NCI-H1417 (cell line): ENCODE measurements around the gene CDC42SE1.
"Not testable (repeated sequence)": the region's sequence is repeated elsewhere in the genome, so short reads cannot be mapped to it uniquely, and the experiment has no call there.

Source experiments
- DNase-seq, 3 experiments: peaks; one replicate each; lab custom pipeline; 2025; lab: John Stamatoyannopoulos, UW

The CDC42SE1 gene, protein sequence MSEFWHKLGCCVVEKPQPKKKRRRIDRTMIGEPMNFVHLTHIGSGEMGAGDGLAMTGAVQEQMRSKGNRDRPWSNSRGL

DNA sequence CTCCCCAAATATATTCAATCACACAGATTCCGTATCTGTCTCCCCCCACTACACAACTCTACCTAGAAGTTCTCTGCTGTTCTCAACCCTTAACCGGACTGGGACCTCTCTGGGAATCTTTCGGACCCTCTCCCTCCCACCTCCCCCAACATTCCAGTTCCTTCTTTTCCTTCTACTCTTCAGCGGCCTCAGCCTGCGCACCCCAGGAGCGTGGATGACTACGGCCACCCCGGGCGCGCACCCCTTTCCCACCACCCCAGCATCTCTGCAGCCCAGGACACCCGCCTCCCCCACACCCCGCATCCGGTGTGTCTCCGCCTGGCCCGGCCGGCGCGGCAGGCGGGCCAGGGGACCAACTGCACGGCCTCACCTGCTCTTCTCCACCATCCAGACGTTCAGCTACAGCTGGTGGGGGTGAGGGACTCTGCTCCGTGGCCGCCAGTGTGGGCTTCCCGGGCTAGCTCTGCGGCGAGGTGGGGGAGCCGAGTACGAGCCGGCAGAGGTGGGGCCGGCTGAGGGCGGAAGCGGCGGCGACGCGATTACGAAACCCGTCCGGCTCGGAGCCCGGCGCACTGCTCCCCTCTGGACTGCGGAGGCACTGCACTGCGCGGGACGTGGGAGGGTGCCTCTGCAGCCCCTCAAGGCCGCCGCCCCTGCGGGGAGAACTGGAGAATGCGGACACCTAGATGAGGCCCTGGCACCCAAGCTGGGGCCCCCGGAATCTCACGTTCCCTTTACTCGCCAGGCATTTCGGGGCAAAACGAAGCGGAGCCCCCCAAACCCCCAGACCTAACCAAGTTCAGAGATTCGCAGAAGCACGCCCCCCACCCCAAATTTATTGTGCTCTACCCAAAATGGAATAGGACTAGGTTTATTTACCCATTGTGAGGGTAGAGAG lies at the start of gene CDC42SE1:
TSS of gene CDC42SE1 (minus strand) at position 514 of the 898 bp plus-strand sequence. CDS start 3,892 bp downstream, outside the sequence.
- DNase-seq, result peak; percentile 74 to 96 (median 83)

- no peak for DNase-seq
Observed at GRCh38 chr1:151108331-151108730, 48.9 kb upstream of the CDC42SE1 start.

DNA sequence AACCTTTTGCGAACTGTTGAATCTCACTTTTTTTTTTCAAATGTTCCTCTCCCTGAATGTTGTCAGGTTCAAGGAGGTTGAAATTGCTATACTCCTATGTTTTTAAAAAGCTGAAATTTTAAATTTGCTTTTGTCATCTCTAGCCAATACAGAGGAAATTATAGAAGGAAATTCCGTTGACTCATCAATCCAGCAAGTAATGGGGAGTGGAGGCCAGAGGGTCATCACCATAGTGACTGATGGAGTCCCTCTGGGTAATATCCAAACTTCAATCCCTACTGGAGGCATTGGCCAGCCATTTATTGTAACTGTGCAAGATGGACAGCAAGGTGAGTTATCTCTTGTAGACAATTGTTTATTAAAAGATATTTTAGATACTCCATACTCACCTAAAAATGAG lies 47.5 kb upstream of the CDC42SE1 start:
- DNase-seq, result peak in 1 of 3 experiments; percentile 7

- no peak for DNase-seq
Observed at GRCh38 chr1:151104630-151105029, 45.2 kb upstream of the CDC42SE1 start.

GRCh38 chr1:151098126-151098525 lies 38.7 kb upstream of the CDC42SE1 start:
- DNase-seq, result no peak

DNA sequence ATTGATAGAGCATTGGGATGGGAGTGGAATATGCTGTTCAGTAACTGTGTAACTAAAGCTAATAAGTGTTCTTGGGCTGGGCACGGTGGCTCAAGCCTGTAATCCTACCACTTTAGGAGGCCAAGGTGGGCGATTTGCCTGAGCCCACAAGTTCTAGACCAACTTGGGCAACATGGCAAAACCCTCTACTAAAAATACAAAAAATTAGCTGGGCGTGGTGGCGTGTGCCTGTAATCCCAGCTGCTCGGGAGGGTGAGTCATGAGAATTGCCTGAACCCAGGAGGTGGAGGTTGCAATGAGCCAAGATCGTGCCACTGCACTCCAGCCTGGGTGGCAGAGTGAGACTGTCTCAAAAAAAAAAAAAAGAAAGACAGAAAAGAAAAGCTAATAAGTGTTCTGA lies 38.0 kb upstream of the CDC42SE1 start:
- not testable (repeated sequence) for DNase-seq

GRCh38 chr1:151085953-151086559 lies 26.6 kb upstream of the CDC42SE1 start:
- DNase-seq, result no peak

GRCh38 chr1:151072224-151072623 lies 12.8 kb upstream of the CDC42SE1 start:
- DNase-seq, result no peak

DNA sequence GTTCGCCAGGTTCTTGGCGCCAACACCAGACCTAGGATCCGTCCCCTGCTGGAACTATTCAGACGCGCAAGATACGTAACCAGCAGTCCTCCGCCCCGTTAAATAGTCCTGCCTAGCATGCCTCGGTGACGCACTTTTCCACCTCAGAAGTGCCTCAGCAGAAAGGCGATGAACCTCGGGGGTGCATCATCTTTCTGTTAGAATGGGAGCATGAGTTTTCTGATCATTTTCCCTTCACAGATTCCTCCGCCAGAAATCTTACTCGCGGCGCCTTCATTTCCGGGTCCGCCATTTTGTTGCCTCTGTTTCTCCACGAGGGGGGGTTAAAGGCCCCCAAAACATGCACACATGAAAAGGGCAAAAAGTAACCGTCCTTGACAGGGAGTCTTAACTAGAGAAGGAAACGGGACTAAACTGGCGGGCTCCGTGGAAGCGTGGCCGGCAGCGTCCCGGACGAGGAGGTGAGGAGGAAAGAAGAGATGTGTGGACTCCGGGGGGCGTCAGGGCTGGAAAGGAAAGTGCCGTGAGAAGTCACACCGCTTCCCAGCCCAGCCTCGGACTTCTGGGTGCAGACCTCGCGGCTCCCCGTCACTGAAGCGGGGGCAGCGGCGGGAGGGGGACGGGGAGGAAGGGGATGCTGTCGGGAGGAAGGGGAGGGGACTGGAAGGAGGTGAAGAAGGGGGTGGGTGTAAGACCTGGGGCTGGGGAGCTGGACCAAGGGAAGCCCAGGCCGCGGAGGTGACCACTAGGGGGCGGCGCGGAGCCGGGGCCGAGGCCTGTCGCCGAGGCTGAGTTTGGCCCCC lies 11.3 kb upstream of the CDC42SE1 start, which contains the start of gene GABPB2:
TSS of gene GABPB2 (plus strand) at position 288 of the 803 bp plus-strand sequence. CDS start 17,429 bp downstream, outside the sequence.
- DNase-seq, result peak in 1 of 3 experiments; percentile 96

GRCh38 chr1:151069103-151069486 lies 9.7 kb upstream of the CDC42SE1 start:
- DNase-seq, result peak in 1 of 3 experiments; percentile 97

GRCh38 chr1:151067185-151067584 lies 7.8 kb upstream of the CDC42SE1 start:
- no peak for DNase-seq

DNA sequence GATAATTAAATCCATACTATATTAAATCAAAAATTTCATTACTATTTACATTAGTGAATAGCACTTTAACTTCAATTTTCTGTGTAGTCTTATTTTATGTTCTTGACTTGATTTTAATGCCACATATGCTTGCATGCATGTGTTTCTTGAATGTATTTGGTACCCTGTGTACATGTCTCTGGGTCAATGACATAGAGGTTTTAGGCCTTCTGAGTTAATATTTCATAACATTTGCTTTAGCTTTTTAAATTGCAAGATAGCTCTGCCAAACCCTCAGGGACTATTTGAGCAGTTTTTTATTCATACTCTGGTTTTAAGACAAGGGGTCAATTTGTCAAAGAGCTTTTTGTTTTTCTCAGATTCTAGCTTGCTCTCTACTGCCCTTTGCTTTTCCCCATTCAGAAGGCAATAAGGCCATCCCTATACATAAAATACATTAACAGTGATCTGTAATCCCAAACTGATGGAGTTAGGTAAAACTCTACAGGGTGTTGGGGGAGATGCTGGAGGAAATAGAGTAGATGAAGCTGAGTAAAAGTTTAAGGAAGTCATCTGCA lies 5.7 kb upstream of the CDC42SE1 start:
- DNase-seq, result no peak

DNA sequence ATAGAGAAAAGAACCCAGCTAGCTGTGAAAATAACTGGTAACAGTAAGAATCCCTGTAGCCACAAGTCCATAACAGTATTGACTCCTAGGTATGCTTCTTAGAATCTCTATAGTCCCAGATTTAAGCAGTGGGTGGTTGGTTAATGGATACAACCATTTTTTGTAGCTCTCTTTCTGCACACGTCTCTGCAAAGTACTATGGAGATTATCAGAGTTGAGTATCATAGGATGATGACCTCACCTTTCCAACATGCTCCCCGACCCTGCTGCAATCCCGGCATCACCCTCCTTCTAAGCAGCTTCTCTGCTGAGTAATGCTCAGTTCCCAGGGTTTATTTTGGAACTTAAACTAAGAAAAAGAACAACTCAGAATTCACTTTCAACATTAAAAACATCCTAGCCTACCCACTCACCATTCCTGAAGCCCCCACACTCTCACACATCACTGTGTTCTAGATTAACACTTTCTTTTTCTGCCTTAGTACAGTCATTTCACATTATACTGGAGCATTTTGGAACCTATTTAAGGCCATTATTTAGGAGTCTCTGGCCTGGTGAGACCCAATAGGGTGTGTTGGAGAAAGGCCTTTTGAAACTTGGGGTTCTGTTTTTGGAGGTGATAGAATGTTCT lies 3.4 kb upstream of the CDC42SE1 start:
- DNase-seq, result no peak

- no peak for DNase-seq
Observed at GRCh38 chr1:151061704-151062103, 2.3 kb upstream of the CDC42SE1 start.

GRCh38 chr1:151060657-151061421 lies 1.4 kb upstream of the CDC42SE1 start:
- peak in 2 of 3 experiments; percentile 62 to 67 for DNase-seq

DNA sequence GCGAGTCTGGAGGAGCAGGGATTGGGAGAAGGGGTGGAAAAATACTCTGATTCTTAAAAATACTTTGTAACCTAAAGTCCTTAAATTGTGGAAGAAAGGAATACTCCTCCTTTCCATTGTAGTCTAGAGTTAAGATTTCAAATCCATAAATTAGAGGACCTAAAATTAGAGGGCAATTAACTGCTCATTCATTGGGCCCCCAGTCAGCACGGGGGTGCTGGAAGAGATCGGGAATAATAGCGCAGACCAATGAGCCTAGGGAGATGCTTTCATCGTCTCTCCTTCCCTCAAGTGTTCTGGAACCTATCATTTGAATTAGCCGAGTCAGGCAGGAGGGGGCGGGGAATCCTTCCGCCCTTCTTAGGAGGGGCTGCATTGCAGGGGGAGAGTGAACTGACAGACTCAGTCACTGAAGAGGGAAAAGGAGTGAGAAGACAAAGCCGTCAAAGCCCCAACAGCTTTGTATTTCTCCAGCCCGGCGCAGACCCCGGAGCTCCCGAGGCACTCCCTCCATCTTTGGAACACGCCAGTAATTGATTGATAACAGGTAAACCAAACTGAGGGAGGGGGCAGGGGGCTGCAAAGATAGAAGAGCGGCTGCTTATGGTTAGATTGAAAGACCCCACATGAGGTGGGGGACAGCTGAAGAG lies 710 bp upstream of the CDC42SE1 start, which contains the start of gene MLLT11:
TSS of gene MLLT11 (plus strand) at position 391 of the 650 bp plus-strand sequence. CDS start 6,828 bp downstream, outside the sequence.
- peak; percentile 69 to 94 (median 88) for DNase-seq

DNA sequence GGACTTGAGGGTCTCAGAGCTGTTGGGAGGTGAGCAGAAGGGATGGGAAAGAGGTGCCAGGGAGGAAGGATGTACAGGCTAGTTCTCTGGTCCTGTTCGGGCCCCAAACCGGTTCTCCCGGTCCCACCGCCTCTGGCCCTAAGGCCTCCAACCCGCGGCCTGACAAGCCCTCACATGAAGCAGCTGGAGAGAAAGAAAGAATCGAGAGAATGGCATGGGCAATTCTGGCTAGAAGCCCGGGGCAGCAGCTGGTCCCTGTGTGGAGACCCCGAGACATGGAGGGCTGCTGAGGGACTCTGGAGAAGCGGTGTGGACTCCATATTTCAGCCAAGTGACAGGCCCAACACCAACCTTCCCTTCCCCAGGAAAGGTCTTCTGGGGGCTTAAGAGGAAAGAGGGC lies 730 bp downstream of the CDC42SE1 start:
- peak in 2 of 3 experiments; percentile 49 to 70 for DNase-seq

DNA sequence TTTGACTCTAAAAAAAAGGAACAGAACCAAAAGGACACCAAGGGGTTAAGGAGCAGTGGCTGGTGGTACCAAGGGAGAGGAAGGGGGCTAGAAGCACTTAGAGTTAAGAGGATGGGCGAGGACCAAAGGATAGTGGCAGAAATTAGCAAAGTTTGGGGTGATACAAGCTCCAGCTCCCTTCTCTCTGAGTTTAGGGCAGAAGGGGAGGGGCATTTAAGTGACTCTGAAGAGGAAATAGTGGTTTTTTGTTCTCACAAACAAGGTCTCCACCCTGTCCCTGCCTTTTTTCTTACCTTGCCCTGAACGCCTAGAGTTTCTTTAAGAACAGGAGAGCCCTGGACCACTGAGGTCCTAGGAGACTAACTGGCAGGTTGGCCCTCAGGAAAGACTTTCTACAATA lies 3.3 kb downstream of the CDC42SE1 start:
- DNase-seq, result no peak

GRCh38 chr1:151055581-151055980 lies 3.8 kb downstream of the CDC42SE1 start:
- DNase-seq, result no peak
